Transverse colon (tissue), 4 donors: ENCODE data around the gene MDC1. TPM values are rescaled to one million over a fixed set of nuclear protein-coding genes. Genes with fewer than 3 reads are reported as not detected.
A peak's percentile ranks its signal among the peaks of the same experiment; 100 is the strongest.

ENCODE experiments used
- DNase-seq: peaks from one replicate; pipeline ENCODE4 v3.0.0-alpha.2; 2019
- H3K27ac ChIP-seq, 4 donors: fragments of 200-600 bp; sonication (generic); 2 replicates each; pipeline ENCODE4 v1.5.1; 2016 to 2018; ENCODE audit warnings: inconsistent platforms in 4 of 4
- H3K27me3 ChIP-seq: fragments of 200-600 bp; sonication (generic); 2 replicates; pipeline ENCODE4 v1.5.1; 2017; ENCODE audit warnings: inconsistent platforms
- H3K36me3 ChIP-seq, 4 donors: fragments of 200-600 bp; sonication (generic); 2 replicates each; pipeline ENCODE4 v1.5.1; 2017 to 2019; ENCODE audit warnings: inconsistent platforms in 4 of 4
- H3K4me1 ChIP-seq, 4 donors: fragments of 200-600 bp; sonication (generic); 2 replicates each; pipeline ENCODE4 v1.5.1; 2017 to 2020; ENCODE audit warnings: inconsistent platforms in 4 of 4
- H3K4me3 ChIP-seq, 4 donors: fragments of 200-600 bp; sonication (generic); 1 replicate in 1 of 4; 2 replicates in 3 of 4; pipeline versions ENCODE4 v1.5.1 to v1.6.1; 2017 to 2019; ENCODE audit warnings: inconsistent platforms in 4 of 4
- H3K9me3 ChIP-seq, 2 donors: fragments of 200-600 bp; sonication (generic); 2 replicates each; pipeline ENCODE4 v1.5.1; 2017 to 2019; ENCODE audit warnings: inconsistent platforms in 2 of 2
- EP300 ChIP-seq: sonication (generic); formaldehyde crosslinking; IDR thresholded peaks from one replicate; pipeline ENCODE4 v1.6.1; 2017; ENCODE audit warnings: antibody characterized with exemption, low read depth
- POLR2A ChIP-seq: fragments of 450-650 bp; IDR thresholded peaks from one replicate; pipeline ENCODE4 v1.6.1; 2016; ENCODE audit warnings: antibody characterized with exemption, mild to moderate bottlenecking, moderate library complexity
- POLR2AphosphoS5 ChIP-seq, 3 donors: sonication (generic); formaldehyde crosslinking; IDR thresholded peaks; one replicate each; pipeline ENCODE4 v1.6.1; 2016; ENCODE audit warnings: antibody characterized with exemption in 3 of 3
- WGBS, 2 donors: methylation state at CpG; one replicate each; pipeline ENCODE4 v1.1.5; 2018; ENCODE audit warnings: low coverage in 1 of 2; 5-methylcytosine and 5-hydroxymethylcytosine counted together
- in situ Hi-C, 4 donors: fragments of 200-750 bp; cut with MboI; loops; one replicate each; pipeline versions ENCODE4 v1.15.0 to v1.15.1; 2017; ENCODE audit warnings: low sequenced_read_pairs in 3 of 4, low pct_ligation_motif_present in 1 of 4, low pct_unique_long_range_greater_than_20kb in 1 of 4
- intact Hi-C: fragments of 100-400 bp; cut with DNase I; formaldehyde crosslinking; loops from one replicate; pipeline ENCODE4 v1.15.1; 2023; ENCODE audit warnings: low total_unique reads
- total RNA-seq, 4 donors: library from RNA; depleted of rRNA; stranded (reverse); fragments of >200 nt; gene quantifications; one replicate each; pipeline ENCODE4 v1.1.0, GENCODE V29; 2016
- TF ChIP-seq, protein P1 (sequence below), 5 experiments: fragments of 200-600 bp in 3 of 5; fragments of 450-650 bp in 2 of 5; sonication (generic) in 3 of 5; IDR thresholded peaks; 1 replicate in 2 of 5; 2 replicates in 3 of 5; pipeline ENCODE4 v1.5.1; 2016 to 2017; ENCODE audit warnings: antibody characterized with exemption in 5 of 5, inconsistent platforms in 3 of 5, mild to moderate bottlenecking in 2 of 5, moderate library complexity in 1 of 5

The MDC1 gene
- total RNA-seq, 4 donors from 2014 or later = 3.1 to 13.5 (median 9.7) TPM

DNA sequence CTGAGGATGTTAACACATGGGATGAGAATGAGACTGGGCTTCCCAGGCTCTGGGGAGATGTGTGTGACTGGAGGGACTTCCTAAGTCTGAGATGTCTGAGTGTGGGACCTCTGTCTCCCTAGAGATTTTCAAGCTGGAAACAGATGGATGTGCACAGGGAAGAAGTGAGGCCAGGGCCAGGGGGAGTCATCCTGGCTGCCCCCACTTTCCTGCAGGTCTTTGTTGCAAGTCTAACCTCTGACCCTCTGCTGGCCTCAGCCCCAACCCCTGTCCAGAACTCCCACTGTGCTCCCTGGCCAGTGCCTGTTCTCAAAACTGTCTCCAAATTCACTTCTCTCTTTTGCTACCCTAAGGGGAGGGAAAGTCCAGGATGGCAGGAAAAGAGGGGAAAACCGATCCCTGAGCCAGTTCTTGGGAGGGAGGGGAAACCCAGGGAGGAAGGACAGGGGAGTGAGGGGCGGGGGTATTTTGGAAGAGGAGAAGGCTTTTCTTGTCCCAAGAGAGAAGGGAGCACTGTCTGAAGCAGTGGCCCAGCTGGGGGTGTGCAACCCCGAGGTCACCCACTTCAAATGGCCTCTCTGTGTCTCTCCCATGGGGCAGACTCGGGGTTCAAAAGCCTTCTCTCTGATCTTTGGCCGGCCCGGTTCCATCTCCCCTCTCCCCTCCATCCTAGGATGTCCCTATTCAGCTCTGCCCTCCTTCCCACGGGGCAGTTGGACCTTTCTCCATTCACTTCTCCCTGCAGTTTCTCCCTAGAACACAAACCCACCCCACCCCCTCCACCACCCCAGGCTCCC, 33.7 kb downstream of the MDC1 start:
- TF ChIP-seq POLR2AphosphoS5 (IDR thresholded peaks at IDR 0.05) (no peak), POLR2A (no peak), EP300 (no peak)
- TF ChIP-seq, protein P1, sequence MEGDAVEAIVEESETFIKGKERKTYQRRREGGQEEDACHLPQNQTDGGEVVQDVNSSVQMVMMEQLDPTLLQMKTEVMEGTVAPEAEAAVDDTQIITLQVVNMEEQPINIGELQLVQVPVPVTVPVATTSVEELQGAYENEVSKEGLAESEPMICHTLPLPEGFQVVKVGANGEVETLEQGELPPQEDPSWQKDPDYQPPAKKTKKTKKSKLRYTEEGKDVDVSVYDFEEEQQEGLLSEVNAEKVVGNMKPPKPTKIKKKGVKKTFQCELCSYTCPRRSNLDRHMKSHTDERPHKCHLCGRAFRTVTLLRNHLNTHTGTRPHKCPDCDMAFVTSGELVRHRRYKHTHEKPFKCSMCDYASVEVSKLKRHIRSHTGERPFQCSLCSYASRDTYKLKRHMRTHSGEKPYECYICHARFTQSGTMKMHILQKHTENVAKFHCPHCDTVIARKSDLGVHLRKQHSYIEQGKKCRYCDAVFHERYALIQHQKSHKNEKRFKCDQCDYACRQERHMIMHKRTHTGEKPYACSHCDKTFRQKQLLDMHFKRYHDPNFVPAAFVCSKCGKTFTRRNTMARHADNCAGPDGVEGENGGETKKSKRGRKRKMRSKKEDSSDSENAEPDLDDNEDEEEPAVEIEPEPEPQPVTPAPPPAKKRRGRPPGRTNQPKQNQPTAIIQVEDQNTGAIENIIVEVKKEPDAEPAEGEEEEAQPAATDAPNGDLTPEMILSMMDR (IDR thresholded peaks at IDR 0.05) = no peak
- DNase-seq = no peak
- no peaks in the 10 kb centered on the region for H3K36me3 ChIP-seq
- no peaks in the 10 kb centered on the region for H3K9me3 ChIP-seq
- peak overlapping the region; percentile 63 to 81 (median 68) for H3K4me3 ChIP-seq
- intact Hi-C loops (loop anchor here (5.0 kb wide), 1 partner anchor 129 kb away; no protein-coding TSS in a partner anchor), in situ Hi-C loops (loop anchor here in 2 of 4 donors (5.0 kb wide), 2 partner anchors 34 to 39 kb away; partner anchors contain the start of genes MDC1 (in 1 of the 2) and TUBB (in 1 of the 2))
- no peaks in the 10 kb centered on the region for H3K27me3 ChIP-seq
- H3K27ac ChIP-seq = peak overlapping the region; percentile 93 to 99 (median 96)
- WGBS, 2 donors = 44% methylated on average over 7 of the region's 7 CpGs; no CpG with 5 or more reads in 1 of the 2 donors
- peaks cover 0 to 86% (median 44%) of the 10 kb centered on the region in 4 donors for H3K4me1 ChIP-seq

DNA sequence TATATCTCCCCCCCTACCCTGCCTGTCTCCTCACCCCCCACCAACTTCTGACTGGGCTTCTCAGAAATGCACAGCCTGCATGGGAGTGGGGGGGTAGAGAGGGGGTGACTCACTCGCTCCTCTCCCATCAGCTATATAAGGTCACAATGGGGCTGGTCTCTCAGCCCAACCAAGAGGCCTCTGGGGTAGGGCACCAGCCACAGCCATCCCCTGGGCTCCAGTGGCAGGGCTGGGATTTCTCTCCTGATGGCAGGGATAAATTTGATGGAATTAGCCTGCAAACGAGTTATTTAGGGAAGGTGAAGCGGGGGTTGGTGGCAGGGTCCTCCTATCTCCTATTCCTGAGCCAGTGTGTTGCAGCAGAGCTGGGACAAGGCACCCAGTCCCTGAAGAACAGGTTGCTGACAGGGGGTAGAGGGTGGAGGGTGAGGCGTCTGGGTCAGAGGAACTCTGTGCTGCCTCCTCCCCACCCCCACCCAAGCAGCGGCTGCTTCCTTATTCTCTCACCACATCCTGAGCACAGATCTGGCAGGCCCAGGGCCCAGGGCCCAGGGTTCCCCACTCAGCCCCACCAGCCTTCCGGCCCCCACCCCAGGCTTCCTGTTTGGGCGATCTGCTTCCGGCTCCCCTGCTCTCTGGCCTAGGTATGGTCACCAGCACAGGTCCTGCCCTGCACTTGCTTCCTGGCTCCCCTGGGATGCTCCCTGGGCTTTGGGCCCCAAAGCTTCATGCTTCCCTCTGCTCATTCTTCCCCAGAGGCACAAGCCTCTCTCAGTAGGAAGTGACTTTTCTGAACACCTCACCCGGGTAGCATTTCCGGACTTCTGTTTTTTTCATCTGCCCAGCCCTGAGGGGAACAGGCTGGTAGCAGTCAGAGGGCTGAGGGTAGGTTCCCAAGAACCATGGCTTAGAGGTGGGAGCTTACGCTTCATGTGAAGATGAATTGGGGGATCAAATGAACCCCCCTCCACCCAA, 34.7 kb downstream of the MDC1 start:
- Histone ChIP-seq H3K4me3 (peak overlapping the region; percentile 7 to 72 (median 64)), H3K27me3 (no peaks in the 10 kb centered on the region), H3K9me3 (no peaks in the 10 kb centered on the region), H3K27ac (peak overlapping the region; percentile 93 to 99 (median 96)), H3K36me3 (no peaks in the 10 kb centered on the region), H3K4me1 (peaks cover 0 to 77% (median 35%) of the 10 kb centered on the region in 4 donors)
- intact Hi-C loops = loop anchor here (5.0 kb wide), 1 partner anchor 130 kb away; no protein-coding TSS in a partner anchor
- TF ChIP-seq POLR2AphosphoS5 (IDR thresholded peaks at IDR 0.05) = peak; percentile 72 to 88 (median 82)
- TF ChIP-seq EP300 = peak; percentile 22
- TF ChIP-seq POLR2A = peak; percentile 51
- TF ChIP-seq, protein P1 (IDR thresholded peaks at IDR 0.05) = no peak
- DNase-seq = peak; percentile 89
- 29% methylated on average over 4 to 11 of the region's 11 CpGs for WGBS, 2 donors
- in situ Hi-C loops = loop anchor here in 2 of 4 donors (5.0 kb wide), 2 partner anchors 35 to 40 kb away; partner anchors contain the start of genes MDC1 (in 1 of the 2) and TUBB (in 1 of the 2)

GRCh38 chr6:30681766-30682142, 35.3 kb downstream of the MDC1 start:
- intact Hi-C loops (loop anchor here (5.0 kb wide), 1 partner anchor 131 kb away; no protein-coding TSS in a partner anchor), in situ Hi-C loops (loop anchor here in 2 of 4 donors (5.0 kb wide), 2 partner anchors 36 to 41 kb away; partner anchors contain the start of genes MDC1 (in 1 of the 2) and TUBB (in 1 of the 2))
- WGBS, 2 donors = 38 to 41% methylated on average over 4 of the region's 4 CpGs
- Histone ChIP-seq H3K4me3 (peak overlapping the region in 3 of 4 donors; percentile 63 to 72 (median 64)), H3K9me3 (no peaks in the 10 kb centered on the region), H3K27ac (peak overlapping the region; percentile 93 to 99 (median 96)), H3K27me3 (no peaks in the 10 kb centered on the region), H3K36me3 (peaks cover 0 to 4% (median 1%) of the 10 kb centered on the region in 4 donors), H3K4me1 (peaks cover 0 to 77% (median 33%) of the 10 kb centered on the region in 4 donors)
- DNase-seq = no peak
- no peak for TF ChIP-seq POLR2A
- no peak for TF ChIP-seq EP300
- TF ChIP-seq, protein P1 (IDR thresholded peaks at IDR 0.05) = no peak
- no peak for TF ChIP-seq POLR2AphosphoS5 (IDR thresholded peaks at IDR 0.05)
